ENCODE data around the gene ABCC4.

DNA sequence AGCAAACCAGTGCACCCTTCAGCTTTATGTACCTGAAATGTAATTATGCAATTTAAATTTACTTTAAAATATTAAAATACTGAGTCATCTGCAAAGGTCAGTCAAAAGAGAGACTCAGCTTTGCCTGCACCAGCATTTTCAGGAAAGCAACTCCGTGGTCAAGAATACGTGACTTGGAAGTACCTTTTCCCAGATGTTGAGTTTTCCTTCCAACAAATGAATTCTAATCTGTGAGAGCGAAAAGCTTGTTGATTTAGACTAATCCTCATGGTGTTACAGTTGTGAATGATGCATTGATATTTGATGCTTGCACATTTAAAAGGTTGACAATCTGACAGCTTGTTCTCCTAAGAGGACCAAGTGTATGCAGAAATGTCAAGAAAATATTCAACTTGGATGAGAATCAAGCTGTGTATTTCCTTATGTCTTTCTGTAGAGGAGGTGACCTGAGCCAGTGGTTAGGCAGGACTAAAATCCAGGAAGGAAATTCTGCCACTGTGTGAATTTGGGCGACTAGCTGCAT is 270.4 kb downstream of the ABCC4 start:
- TF ChIP-seq, protein P1, sequence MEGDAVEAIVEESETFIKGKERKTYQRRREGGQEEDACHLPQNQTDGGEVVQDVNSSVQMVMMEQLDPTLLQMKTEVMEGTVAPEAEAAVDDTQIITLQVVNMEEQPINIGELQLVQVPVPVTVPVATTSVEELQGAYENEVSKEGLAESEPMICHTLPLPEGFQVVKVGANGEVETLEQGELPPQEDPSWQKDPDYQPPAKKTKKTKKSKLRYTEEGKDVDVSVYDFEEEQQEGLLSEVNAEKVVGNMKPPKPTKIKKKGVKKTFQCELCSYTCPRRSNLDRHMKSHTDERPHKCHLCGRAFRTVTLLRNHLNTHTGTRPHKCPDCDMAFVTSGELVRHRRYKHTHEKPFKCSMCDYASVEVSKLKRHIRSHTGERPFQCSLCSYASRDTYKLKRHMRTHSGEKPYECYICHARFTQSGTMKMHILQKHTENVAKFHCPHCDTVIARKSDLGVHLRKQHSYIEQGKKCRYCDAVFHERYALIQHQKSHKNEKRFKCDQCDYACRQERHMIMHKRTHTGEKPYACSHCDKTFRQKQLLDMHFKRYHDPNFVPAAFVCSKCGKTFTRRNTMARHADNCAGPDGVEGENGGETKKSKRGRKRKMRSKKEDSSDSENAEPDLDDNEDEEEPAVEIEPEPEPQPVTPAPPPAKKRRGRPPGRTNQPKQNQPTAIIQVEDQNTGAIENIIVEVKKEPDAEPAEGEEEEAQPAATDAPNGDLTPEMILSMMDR (IDR thresholded peaks at IDR 0.05): no peak
- TF ChIP-seq EZH2 (IDR thresholded peaks at IDR 0.05; ENCODE audit: borderline replicate concordance, insufficient read depth, low read depth, low read length, poor library complexity, severe bottlenecking): no peak
